HUES6 (cell line): ENCODE results near the gene ZHX3.

Experiments
- H3K27ac ChIP-seq: 2 replicates; pipeline ENCODE4 v1.7.0; 2013; ENCODE audit warnings: low read depth, mild to moderate bottlenecking, low read length, inconsistent platforms
- H3K27me3 ChIP-seq: 2 replicates; pipeline ENCODE4 v1.6.1; 2013; ENCODE audit warnings: low read length; ENCODE audit not compliant: control insufficient read depth, insufficient read depth
- H3K36me3 ChIP-seq: 2 replicates; pipeline ENCODE4 v1.6.1; 2013; ENCODE audit warnings: low read length; ENCODE audit not compliant: control insufficient read depth, insufficient read depth
- H3K4me1 ChIP-seq: 2 replicates; pipeline ENCODE4 v1.6.1; 2013; ENCODE audit warnings: low read length; ENCODE audit not compliant: control insufficient read depth, insufficient read depth
- H3K4me3 ChIP-seq: 2 replicates; pipeline ENCODE4 v1.5.1; 2013; ENCODE audit warnings: low read depth, low read length
- H3K9ac ChIP-seq: one replicate; pipeline ENCODE4 v1.6.1; 2013; ENCODE audit warnings: mild to moderate bottlenecking, low read length
- H3K9me3 ChIP-seq: 2 replicates; pipeline ENCODE4 v1.6.1; 2013; ENCODE audit warnings: low read depth, low read length; ENCODE audit not compliant: control insufficient read depth, insufficient read depth

ZHX3 gene

GRCh38 chr20:41167481-41168253 lies 149.9 kb downstream of the ZHX3 start:
- no peak overlapping the region for H3K9ac ChIP-seq
- H3K27me3 ChIP-seq: no peaks in the 10 kb centered on the region
- H3K36me3 ChIP-seq: peaks cover 98% of the 10 kb centered on the region
- no peaks in the 10 kb centered on the region for H3K9me3 ChIP-seq
- no peak overlapping the region for H3K4me3 ChIP-seq
- no peaks in the 10 kb centered on the region for H3K4me1 ChIP-seq
- H3K27ac ChIP-seq: no peak overlapping the region

DNA sequence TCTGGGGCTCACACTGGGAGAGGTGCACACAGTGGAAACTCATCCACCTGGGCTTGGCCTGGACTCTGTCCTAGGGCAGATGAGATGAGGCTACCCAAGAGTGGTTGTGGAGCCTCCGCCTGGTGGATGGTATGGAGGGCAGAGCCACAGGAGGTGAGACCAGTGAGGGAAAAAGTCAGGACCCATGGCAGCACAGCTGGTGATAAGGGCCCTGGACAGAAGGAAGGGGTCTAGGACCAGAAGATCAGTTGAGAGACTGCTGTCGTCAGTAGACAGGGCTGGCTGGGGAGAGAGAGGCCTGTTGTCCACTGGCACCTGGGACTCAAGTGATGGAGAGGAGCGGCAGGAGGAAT lies 150.4 kb downstream of the ZHX3 start:
- Histone ChIP-seq H3K4me3 (no peak overlapping the region), H3K36me3 (peaks cover 98% of the 10 kb centered on the region), H3K9ac (no peak overlapping the region), H3K4me1 (no peaks in the 10 kb centered on the region), H3K27me3 (no peaks in the 10 kb centered on the region), H3K9me3 (no peaks in the 10 kb centered on the region), H3K27ac (no peak overlapping the region)

GRCh38 chr20:41166201-41167117 lies 151.1 kb downstream of the ZHX3 start:
- no peak overlapping the region for H3K27ac ChIP-seq
- H3K9ac ChIP-seq: no peak overlapping the region
- no peak overlapping the region for H3K4me3 ChIP-seq
- no peaks in the 10 kb centered on the region for H3K9me3 ChIP-seq
- no peaks in the 10 kb centered on the region for H3K4me1 ChIP-seq
- peaks cover 96% of the 10 kb centered on the region for H3K36me3 ChIP-seq
- H3K27me3 ChIP-seq: no peaks in the 10 kb centered on the region

DNA sequence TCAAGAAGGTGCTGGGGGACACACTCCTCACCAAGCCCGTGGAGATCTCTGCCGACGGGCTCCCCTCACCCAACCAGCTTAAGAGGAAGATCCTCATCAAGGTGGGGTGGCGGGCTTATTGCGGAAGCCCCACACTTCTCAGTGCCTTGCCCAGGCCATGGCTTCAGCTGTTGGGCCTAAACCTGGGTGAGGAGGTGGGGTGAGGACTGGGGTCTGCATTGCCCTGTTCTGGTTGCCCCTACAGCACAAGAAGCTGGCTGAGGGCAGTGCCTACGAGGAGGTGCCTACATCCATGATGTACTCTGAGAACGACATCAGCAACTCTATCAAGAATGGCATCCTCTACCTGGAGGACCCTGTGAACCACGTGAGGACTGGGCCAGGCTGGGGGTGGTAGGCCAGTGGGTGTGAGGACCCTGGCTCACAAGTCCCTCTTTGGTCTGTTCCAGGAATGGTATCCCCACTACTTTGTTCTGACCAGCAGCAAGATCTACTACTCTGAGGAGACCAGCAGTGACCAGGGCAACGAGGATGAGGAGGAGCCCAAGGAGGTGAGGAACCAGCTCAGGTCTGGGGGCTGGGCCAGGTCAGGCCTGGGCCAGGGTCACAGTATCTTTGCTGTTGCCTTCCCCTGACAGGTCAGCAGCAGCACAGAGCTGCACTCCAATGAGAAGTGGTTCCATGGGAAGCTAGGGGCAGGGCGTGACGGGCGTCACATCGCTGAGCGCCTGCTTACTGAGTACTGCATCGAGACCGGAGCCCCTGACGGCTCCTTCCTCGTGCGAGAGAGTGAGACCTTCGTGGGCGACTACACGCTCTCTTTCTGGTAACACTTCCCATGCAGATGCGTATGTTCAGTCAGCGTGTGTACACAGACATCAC lies 152.3 kb downstream of the ZHX3 start:
- no peak overlapping the region for H3K27ac ChIP-seq
- no peaks in the 10 kb centered on the region for H3K27me3 ChIP-seq
- H3K4me3 ChIP-seq: no peak overlapping the region
- no peaks in the 10 kb centered on the region for H3K9me3 ChIP-seq
- H3K36me3 ChIP-seq: peaks cover 98% of the 10 kb centered on the region
- no peaks in the 10 kb centered on the region for H3K4me1 ChIP-seq
- no peak overlapping the region for H3K9ac ChIP-seq

DNA sequence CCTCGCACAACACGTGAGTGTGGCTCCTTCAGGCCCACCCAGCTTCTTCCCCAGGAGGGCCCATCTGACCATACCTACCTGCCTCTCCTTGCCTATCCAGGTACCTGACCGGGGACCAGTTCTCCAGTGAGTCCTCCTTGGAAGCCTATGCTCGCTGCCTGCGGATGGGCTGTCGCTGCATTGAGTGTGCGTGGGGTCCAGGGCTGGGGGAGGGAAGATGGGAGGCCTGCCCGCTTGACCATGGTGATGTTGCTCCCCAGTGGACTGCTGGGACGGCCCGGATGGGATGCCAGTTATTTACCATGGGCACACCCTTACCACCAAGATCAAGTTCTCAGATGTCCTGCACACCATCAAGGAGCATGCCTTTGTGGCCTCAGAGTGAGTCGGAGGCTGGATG lies 153.7 kb downstream of the ZHX3 start:
- Histone ChIP-seq H3K4me1 (peaks cover 9% of the 10 kb centered on the region; the same call in 1 of the 2 replicates), H3K9ac (no peak overlapping the region), H3K9me3 (no peaks in the 10 kb centered on the region), H3K27ac (no peak overlapping the region), H3K4me3 (no peak overlapping the region), H3K36me3 (peaks cover 98% of the 10 kb centered on the region), H3K27me3 (no peaks in the 10 kb centered on the region)

GRCh38 chr20:41162396-41162795 lies 155.1 kb downstream of the ZHX3 start:
- H3K9me3 ChIP-seq: no peaks in the 10 kb centered on the region
- H3K36me3 ChIP-seq: peaks cover 89% of the 10 kb centered on the region
- no peak overlapping the region for H3K27ac ChIP-seq
- no peaks in the 10 kb centered on the region for H3K27me3 ChIP-seq
- H3K4me1 ChIP-seq: peaks cover 21% of the 10 kb centered on the region; the same call in 1 of the 2 replicates
- H3K4me3 ChIP-seq: no peak overlapping the region
- no peak overlapping the region for H3K9ac ChIP-seq

GRCh38 chr20:41161886-41162285 lies 155.6 kb downstream of the ZHX3 start:
- Histone ChIP-seq H3K9ac (no peak overlapping the region), H3K36me3 (peaks cover 84% of the 10 kb centered on the region)

DNA sequence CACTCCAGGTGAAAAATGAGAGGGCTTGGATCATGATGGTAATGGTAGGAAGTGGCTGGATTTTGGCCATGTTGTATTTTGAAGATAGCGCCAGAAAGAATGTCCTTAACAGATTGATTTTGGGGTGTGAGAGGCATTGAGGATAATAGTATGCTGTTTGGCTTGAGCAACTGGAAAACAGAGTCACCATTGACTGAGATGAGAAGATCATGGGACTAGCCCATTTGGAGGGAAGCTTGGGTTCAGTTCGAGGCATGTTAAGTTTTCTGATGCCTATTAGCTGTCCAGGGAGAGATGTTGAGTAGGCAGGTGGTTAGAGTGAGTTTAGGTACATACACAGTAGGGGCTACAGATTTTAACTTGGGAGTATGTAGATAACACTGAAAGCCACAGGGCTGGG lies 156.8 kb downstream of the ZHX3 start:
- Histone ChIP-seq H3K4me3 (no peak overlapping the region), H3K36me3 (peaks cover 72% of the 10 kb centered on the region), H3K9ac (no peak overlapping the region), H3K9me3 (no peaks in the 10 kb centered on the region), H3K4me1 (peaks cover 34% of the 10 kb centered on the region), H3K27ac (no peak overlapping the region), H3K27me3 (no peaks in the 10 kb centered on the region)

More at GRCh38 chr20:41161886-41162285, 155.6 kb downstream of the ZHX3 start:
- Histone ChIP-seq H3K27ac (no peak overlapping the region), H3K27me3 (no peaks in the 10 kb centered on the region), H3K4me1 (peaks cover 26% of the 10 kb centered on the region; the same call in 1 of the 2 replicates), H3K4me3 (no peak overlapping the region), H3K9me3 (no peaks in the 10 kb centered on the region)

GRCh38 chr20:41159547-41159946 lies 158.0 kb downstream of the ZHX3 start:
- H3K36me3 ChIP-seq: peaks cover 60% of the 10 kb centered on the region
- H3K27me3 ChIP-seq: no peaks in the 10 kb centered on the region
- no peak overlapping the region for H3K4me3 ChIP-seq
- no peaks in the 10 kb centered on the region for H3K9me3 ChIP-seq
- no peak overlapping the region for H3K27ac ChIP-seq
- peaks cover 40% of the 10 kb centered on the region for H3K4me1 ChIP-seq
- no peak overlapping the region for H3K9ac ChIP-seq

DNA sequence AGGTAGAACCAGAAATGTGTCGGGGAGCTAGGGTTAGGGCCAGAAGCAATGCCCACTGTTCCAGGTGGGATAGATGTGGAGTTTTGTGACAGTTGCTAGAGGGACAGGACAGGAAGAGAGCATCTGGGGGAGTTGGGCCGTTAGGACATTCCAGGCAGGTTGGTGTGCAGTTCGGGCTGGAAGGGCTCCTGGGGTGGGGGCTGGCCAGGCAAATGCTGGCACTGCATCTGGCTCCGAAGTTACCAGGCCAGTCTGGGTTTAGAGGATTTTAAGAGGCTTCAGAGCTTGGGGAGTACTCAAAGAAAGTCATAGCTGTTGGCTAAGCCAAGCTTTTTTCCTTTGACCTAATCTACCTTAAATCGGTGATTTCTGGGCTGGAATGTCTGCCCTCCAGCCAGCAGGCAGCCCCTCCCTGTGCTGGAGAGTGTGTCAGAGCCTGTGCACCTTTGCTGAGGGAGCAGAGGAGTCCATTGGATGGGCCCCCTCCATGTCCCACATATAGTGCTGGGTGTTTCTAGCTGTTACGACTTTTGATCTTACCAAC lies 159.4 kb downstream of the ZHX3 start:
- Histone ChIP-seq H3K4me3 (no peak overlapping the region), H3K27me3 (no peaks in the 10 kb centered on the region), H3K27ac (no peak overlapping the region), H3K36me3 (peaks cover 46% of the 10 kb centered on the region), H3K4me1 (peaks cover 40% of the 10 kb centered on the region), H3K9ac (no peak overlapping the region), H3K9me3 (no peaks in the 10 kb centered on the region)
